Caco-2 (cell line): ENCODE results near the gene YBEY. TPM values are rescaled to one million over a fixed set of nuclear protein-coding genes. Genes with fewer than 3 reads are reported as not detected.

Experiments
- BruUV-seq: library from RNA; stranded (reverse); fragments of 400-500 nt; replicated peaks from 2 replicates; lab custom pipeline; 2021; lab: Mats Ljungman, UMichigan
- CTCF ChIA-PET: fragments of 300-600 bp; sonication (Branson Sonifier 250); formaldehyde crosslinking; loops from one replicate; lab custom pipeline; 2022; ENCODE audit warnings: antibody characterized with exemption; lab: Charles Lee
- POLR2A ChIA-PET: fragments of 300-600 bp; sonication (Branson Sonifier 250); formaldehyde crosslinking; loops from one replicate; lab custom pipeline; 2022; ENCODE audit warnings: antibody characterized with exemption; lab: Charles Lee
- DNase-seq, 2 experiments: peaks; one replicate each; pipeline versions ENCODE4 v3.0.0 to v3.0.0-alpha.2; 2020 to 2022
- H3K27me3 ChIP-seq: replicated peaks from 2 replicates; pipeline ENCODE4 v1.6.0; 2011; ENCODE audit warnings: low read length; ENCODE audit not compliant: control insufficient read depth, insufficient read depth
- H3K36me3 ChIP-seq: 2 replicates; pipeline ENCODE4 v1.5.1; 2011; ENCODE audit warnings: low read length; ENCODE audit not compliant: control insufficient read depth, insufficient read depth
- H3K4me1 ChIP-seq: fragments of 250-450 bp; sonication (Bioruptor Pico); 2 replicates; pipeline ENCODE4 v1.5.1; 2020; ENCODE audit warnings: mild to moderate bottlenecking
- H3K4me3 ChIP-seq: 2 replicates; pipeline ENCODE4 v1.5.1; 2011; ENCODE audit warnings: low read depth, mild to moderate bottlenecking, control low read depth, low read length
- H3K9me3 ChIP-seq: fragments of 250-450 bp; sonication (Bioruptor Pico); 2 replicates; pipeline ENCODE4 v1.5.1; 2020; ENCODE audit warnings: mild to moderate bottlenecking, moderate library complexity
- H3K27ac Mint-ChIP-seq: one replicate; pipeline ENCODE4 v1.8.0; 2022; ENCODE audit warnings: mixed read lengths; ENCODE audit not compliant: unreplicated experiment
- H3K27me3 Mint-ChIP-seq: one replicate; pipeline ENCODE4 v1.8.0; 2022; ENCODE audit warnings: mixed read lengths; ENCODE audit not compliant: insufficient read depth, unreplicated experiment
- H3K36me3 Mint-ChIP-seq: one replicate; pipeline ENCODE4 v1.8.0; 2022; ENCODE audit warnings: mild to moderate bottlenecking, mixed read lengths; ENCODE audit not compliant: insufficient read depth, unreplicated experiment
- H3K4me1 Mint-ChIP-seq: one replicate; pipeline ENCODE4 v1.8.0; 2022; ENCODE audit warnings: low read depth, mixed read lengths; ENCODE audit not compliant: unreplicated experiment
- H3K4me3 Mint-ChIP-seq: one replicate; pipeline ENCODE4 v1.8.0; 2022; ENCODE audit warnings: mild to moderate bottlenecking, moderate library complexity, mixed read lengths; ENCODE audit not compliant: unreplicated experiment
- H3K9me3 Mint-ChIP-seq: one replicate; pipeline ENCODE4 v1.8.0; 2022; ENCODE audit warnings: mixed read lengths; ENCODE audit not compliant: unreplicated experiment
- intact Hi-C: fragments of 100-400 bp; cut with micrococcal nuclease; formaldehyde crosslinking; loops from one replicate; pipeline ENCODE4 v1.10.0; 2022; ENCODE audit not compliant: unreplicated experiment
- total RNA-seq: library from RNA; stranded (reverse); gene quantifications from 2 replicates; pipeline ENCODE4 v1.2.3, GENCODE V29; 2022
- TF ChIP-seq, protein P1 (sequence below), 2 experiments: fragments of 200-600 bp in 1 of 2; IDR thresholded peaks; 1 replicate in 1 of 2; 2 replicates in 1 of 2; pipeline versions ENCODE4 v1.5.1 to v1.8.0; 2011 to 2022; ENCODE audit warnings: antibody characterized with exemption in 1 of 2, control low read depth in 1 of 2, inconsistent platforms in 1 of 2, low read depth in 1 of 2, low read length in 1 of 2, mild to moderate bottlenecking in 1 of 2, moderate library complexity in 1 of 2; ENCODE audit not compliant: insufficient read depth in 1 of 2, severe bottlenecking in 1 of 2, unreplicated experiment in 1 of 2

YBEY gene
- total RNA-seq, 1 experiment from 2014 or later: 10.6 TPM

- Mint-ChIP-seq H3K27me3 (no peaks in the 10 kb centered on the region), H3K4me1 (no peaks in the 10 kb centered on the region), H3K27ac (no peak overlapping the region), H3K4me3 (no peak overlapping the region), H3K9me3 (no peaks in the 10 kb centered on the region), H3K36me3 (peaks cover 19% of the 10 kb centered on the region)
- Histone ChIP-seq H3K4me1 (no peaks in the 10 kb centered on the region; the same call in 1 of the 2 replicates), H3K27me3 (no peaks in the 10 kb centered on the region), H3K9me3 (no peaks in the 10 kb centered on the region), H3K4me3 (no peak overlapping the region), H3K36me3 (no peaks in the 10 kb centered on the region)
- ChIA-PET CTCF (no interaction called here), POLR2A (interaction anchor here (0.6 kb wide), 1 partner anchor 35 kb away, joined by 4 read pairs; no protein-coding TSS in a partner anchor)
- TF ChIP-seq, protein P1, sequence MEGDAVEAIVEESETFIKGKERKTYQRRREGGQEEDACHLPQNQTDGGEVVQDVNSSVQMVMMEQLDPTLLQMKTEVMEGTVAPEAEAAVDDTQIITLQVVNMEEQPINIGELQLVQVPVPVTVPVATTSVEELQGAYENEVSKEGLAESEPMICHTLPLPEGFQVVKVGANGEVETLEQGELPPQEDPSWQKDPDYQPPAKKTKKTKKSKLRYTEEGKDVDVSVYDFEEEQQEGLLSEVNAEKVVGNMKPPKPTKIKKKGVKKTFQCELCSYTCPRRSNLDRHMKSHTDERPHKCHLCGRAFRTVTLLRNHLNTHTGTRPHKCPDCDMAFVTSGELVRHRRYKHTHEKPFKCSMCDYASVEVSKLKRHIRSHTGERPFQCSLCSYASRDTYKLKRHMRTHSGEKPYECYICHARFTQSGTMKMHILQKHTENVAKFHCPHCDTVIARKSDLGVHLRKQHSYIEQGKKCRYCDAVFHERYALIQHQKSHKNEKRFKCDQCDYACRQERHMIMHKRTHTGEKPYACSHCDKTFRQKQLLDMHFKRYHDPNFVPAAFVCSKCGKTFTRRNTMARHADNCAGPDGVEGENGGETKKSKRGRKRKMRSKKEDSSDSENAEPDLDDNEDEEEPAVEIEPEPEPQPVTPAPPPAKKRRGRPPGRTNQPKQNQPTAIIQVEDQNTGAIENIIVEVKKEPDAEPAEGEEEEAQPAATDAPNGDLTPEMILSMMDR (IDR thresholded peaks at IDR 0.05; ENCODE audit: insufficient read depth in 1 of 2, low read depth in 1 of 2, low read length in 1 of 2, severe bottlenecking in 1 of 2, unreplicated experiment in 1 of 2): no peak
- BruUV-seq: no TSS peak
- intact Hi-C loops: no loop called here
- DNase-seq: no peak
Observed at GRCh38 chr21:46319186-46319585, 33.0 kb downstream of the YBEY start.

DNA sequence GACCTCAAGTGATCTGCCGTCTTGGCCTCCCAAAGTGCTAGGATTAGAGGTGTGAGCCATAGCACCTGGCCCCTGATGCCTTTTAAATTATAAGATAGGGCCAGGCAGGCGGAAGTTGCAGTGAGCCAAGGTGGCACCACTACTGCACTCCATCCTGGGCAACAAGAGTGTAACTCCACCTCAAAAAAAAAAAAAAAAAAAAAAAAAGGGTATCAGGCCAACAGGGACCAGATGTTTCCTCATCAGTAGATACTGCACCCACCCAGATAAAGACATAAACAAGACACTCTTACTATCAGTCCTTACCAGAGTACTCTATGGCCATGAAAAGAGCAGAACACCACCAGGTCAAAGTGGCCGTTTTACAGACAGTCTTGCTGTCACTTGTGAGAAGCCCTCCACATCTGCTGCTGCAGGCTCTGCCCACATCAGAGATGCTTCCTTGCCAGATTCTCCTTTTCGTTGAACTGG, 34.2 kb downstream of the YBEY start:
- ChIA-PET CTCF (no interaction called here), POLR2A (no interaction called here)
- no peaks in the 10 kb centered on the region for H3K9me3 ChIP-seq
- no peak for DNase-seq
- no peak overlapping the region for H3K4me3 Mint-ChIP-seq
- H3K36me3 ChIP-seq: no peaks in the 10 kb centered on the region
- TF ChIP-seq, protein P1 (IDR thresholded peaks at IDR 0.05; ENCODE audit: insufficient read depth in 1 of 2, low read depth in 1 of 2, low read length in 1 of 2, severe bottlenecking in 1 of 2, unreplicated experiment in 1 of 2): no peak
- H3K4me1 Mint-ChIP-seq: peaks cover 2% of the 10 kb centered on the region
- no peaks in the 10 kb centered on the region; the same call in 1 of the 2 replicates for H3K4me1 ChIP-seq
- H3K9me3 Mint-ChIP-seq: no peaks in the 10 kb centered on the region
- H3K27me3 Mint-ChIP-seq: no peaks in the 10 kb centered on the region
- no peak overlapping the region for H3K4me3 ChIP-seq
- H3K36me3 Mint-ChIP-seq: peaks cover 23% of the 10 kb centered on the region
- intact Hi-C loops: loop anchor here (5.0 kb wide), 1 partner anchor 93 kb away; the partner anchor contains the start of gene LSS
- no TSS peak for BruUV-seq
- H3K27me3 ChIP-seq: no peaks in the 10 kb centered on the region
- H3K27ac Mint-ChIP-seq: no peak overlapping the region

DNA sequence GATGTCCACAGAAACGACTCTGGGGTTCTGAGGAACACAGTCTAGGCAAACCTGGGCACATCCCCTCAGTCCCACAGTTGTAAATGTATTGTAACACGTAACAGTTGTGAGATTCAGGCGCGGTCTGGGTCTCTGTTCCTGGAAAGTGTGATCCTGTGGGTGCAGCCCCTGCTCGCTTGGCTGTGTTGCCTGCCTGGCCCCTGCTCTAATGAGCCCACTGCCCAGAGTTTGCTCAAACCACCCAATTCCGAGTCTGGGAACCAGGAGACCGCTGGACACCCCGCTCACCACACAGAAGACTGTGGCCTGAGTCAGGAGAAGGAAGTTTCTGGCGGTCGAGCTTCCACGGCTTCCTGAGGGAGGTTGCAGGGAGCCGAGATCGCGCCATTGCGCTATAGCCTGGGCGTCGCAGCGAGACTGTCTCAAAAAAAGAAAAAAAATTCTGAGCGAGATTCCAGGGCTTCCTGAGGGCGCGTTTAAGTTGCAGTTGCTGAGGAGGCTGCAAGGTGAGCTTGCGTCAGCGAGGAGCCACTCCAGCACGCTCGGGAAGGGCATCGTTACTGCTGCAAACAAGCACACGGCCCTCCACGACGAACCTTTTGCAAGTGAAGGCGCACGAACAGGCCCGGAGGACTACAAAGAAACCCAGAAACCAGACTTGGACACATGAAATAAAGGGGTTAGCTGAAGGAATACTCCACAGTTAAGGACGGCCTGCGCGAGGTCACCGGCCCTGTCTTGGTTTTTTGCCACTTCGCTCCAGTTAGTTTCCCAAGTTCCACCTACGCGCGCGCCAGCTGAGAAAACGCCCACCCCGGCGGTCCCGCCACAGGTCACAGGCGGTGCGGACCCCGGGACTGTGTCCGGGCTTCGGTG, 36.4 kb downstream of the YBEY start:
- CTCF ChIA-PET: no interaction called here
- intact Hi-C loops: loop anchor here (5.0 kb wide), 1 partner anchor 95 kb away; the partner anchor contains the start of gene LSS
- H3K4me3 ChIP-seq: peak overlapping the region; percentile 81
- peaks cover 41% of the 10 kb centered on the region for H3K36me3 Mint-ChIP-seq
- BruUV-seq: no TSS peak
- POLR2A ChIA-PET: interaction anchor here (0.6 to 0.8 kb wide), 3 partner anchors 93 to 433 kb away, joined by 3 read pairs; no protein-coding TSS in a partner anchor
- no peaks in the 10 kb centered on the region for H3K9me3 Mint-ChIP-seq
- H3K9me3 ChIP-seq: no peaks in the 10 kb centered on the region
- DNase-seq: peak in 1 of 2 experiments; percentile 27
- H3K4me1 Mint-ChIP-seq: peaks cover 15% of the 10 kb centered on the region
- H3K27me3 ChIP-seq: no peaks in the 10 kb centered on the region
- H3K27me3 Mint-ChIP-seq: no peaks in the 10 kb centered on the region
- peak overlapping the region; percentile 91 for H3K27ac Mint-ChIP-seq
- TF ChIP-seq, protein P1 (IDR thresholded peaks at IDR 0.05; ENCODE audit: insufficient read depth in 1 of 2, low read depth in 1 of 2, low read length in 1 of 2, severe bottlenecking in 1 of 2, unreplicated experiment in 1 of 2): no peak
- H3K4me3 Mint-ChIP-seq: peak overlapping the region; percentile 77
- H3K36me3 ChIP-seq: no peaks in the 10 kb centered on the region
- H3K4me1 ChIP-seq: peaks cover 11% of the 10 kb centered on the region
